ENCODE measurements around the gene CLCN5.
"Not testable (repeated sequence)": the region's sequence is repeated elsewhere in the genome, so short reads cannot be mapped to it uniquely, and the experiment has no call there.

CLCN5 gene

GRCh38 chrX:50025591-50025990 is 103.2 kb downstream of the CLCN5 start:
- not testable (repeated sequence) for H3K9ac ChIP-seq (ENCODE audit: low read length); H3K27ac ChIP-seq (ENCODE audit: low read depth, low read length); H3K4me1 ChIP-seq (ENCODE audit: control insufficient read depth, insufficient read depth, low read length); H3K36me3 ChIP-seq (ENCODE audit: control insufficient read depth, insufficient read depth, low read length); H3K4me3 ChIP-seq (ENCODE audit: low read length); H3K27me3 ChIP-seq (ENCODE audit: control insufficient read depth, insufficient read depth, low read length)

GRCh38 chrX:50035126-50035525 is 112.7 kb downstream of the CLCN5 start:
- H3K4me3 ChIP-seq (ENCODE audit: low read length), result no peak overlapping the region
- no peaks in the 10 kb centered on the region for H3K4me1 ChIP-seq (ENCODE audit: control insufficient read depth, insufficient read depth, low read length)
- no peaks in the 10 kb centered on the region for H3K27me3 ChIP-seq (ENCODE audit: control insufficient read depth, insufficient read depth, low read length)
- H3K36me3 ChIP-seq (ENCODE audit: control insufficient read depth, insufficient read depth, low read length), result no peaks in the 10 kb centered on the region
- no peak overlapping the region for H3K27ac ChIP-seq (ENCODE audit: low read depth, low read length)
- no peak overlapping the region for H3K9ac ChIP-seq (ENCODE audit: low read length)

GRCh38 chrX:50036426-50036825 is 114.0 kb downstream of the CLCN5 start:
- no peaks in the 10 kb centered on the region for H3K36me3 ChIP-seq (ENCODE audit: control insufficient read depth, insufficient read depth, low read length)
- no peak overlapping the region for H3K9ac ChIP-seq (ENCODE audit: low read length)
- H3K27me3 ChIP-seq (ENCODE audit: control insufficient read depth, insufficient read depth, low read length), result no peaks in the 10 kb centered on the region
- no peaks in the 10 kb centered on the region for H3K4me1 ChIP-seq (ENCODE audit: control insufficient read depth, insufficient read depth, low read length)
- no peak overlapping the region for H3K4me3 ChIP-seq (ENCODE audit: low read length)
- H3K27ac ChIP-seq (ENCODE audit: low read depth, low read length), result no peak overlapping the region

DNA sequence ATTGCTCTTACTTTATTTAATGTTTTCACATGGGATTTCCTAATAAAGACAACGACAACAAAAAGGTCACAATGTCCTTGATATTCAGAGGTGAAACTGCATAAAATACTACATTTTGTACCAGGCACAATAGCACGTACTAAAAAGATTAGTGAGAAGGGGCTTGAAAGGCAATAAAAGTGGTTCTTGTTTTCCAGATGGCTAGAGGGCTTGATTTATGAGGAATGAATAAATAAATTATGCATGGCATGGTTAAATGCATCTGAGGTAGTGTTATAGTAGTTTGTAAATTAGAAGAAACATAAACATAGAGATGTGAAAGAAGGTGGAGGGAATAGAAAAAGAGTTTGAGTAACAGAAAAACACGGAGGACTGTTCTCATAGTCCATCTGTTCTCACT is 123.4 kb downstream of the CLCN5 start:
- Histone ChIP-seq H3K36me3 (ENCODE audit: control insufficient read depth, insufficient read depth, low read length) (no peaks in the 10 kb centered on the region), H3K27me3 (ENCODE audit: control insufficient read depth, insufficient read depth, low read length) (no peaks in the 10 kb centered on the region), H3K27ac (ENCODE audit: low read depth, low read length) (no peak overlapping the region), H3K4me1 (ENCODE audit: control insufficient read depth, insufficient read depth, low read length) (no peaks in the 10 kb centered on the region), H3K9ac (ENCODE audit: low read length) (no peak overlapping the region), H3K4me3 (ENCODE audit: low read length) (no peak overlapping the region)

DNA sequence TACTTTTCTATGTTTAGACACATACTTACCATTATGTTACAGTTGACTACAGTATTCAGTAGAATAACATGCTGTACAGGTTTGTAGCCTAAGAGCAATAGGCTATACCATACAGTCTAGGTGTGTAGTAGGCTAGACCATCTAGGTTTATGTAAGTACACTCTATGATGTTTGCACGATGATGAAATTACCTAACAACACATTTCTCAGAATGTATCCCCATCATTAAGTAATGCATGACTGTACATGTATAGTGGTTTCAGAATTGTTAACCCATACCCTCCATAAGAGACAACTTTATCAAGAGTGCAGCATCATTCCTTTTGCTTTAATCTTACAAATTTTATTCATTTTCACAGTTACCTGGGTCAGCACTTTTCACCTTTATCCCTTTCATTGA is 126.8 kb downstream of the CLCN5 start:
- no peaks in the 10 kb centered on the region for H3K36me3 ChIP-seq (ENCODE audit: control insufficient read depth, insufficient read depth, low read length)
- H3K9ac ChIP-seq (ENCODE audit: low read length), result no peak overlapping the region
- no peak overlapping the region for H3K27ac ChIP-seq (ENCODE audit: low read depth, low read length)
- H3K4me1 ChIP-seq (ENCODE audit: control insufficient read depth, insufficient read depth, low read length), result no peaks in the 10 kb centered on the region
- no peak overlapping the region for H3K4me3 ChIP-seq (ENCODE audit: low read length)
- no peaks in the 10 kb centered on the region for H3K27me3 ChIP-seq (ENCODE audit: control insufficient read depth, insufficient read depth, low read length)

- Histone ChIP-seq H3K27ac (ENCODE audit: low read depth, low read length) (no peak overlapping the region), H3K4me1 (ENCODE audit: control insufficient read depth, insufficient read depth, low read length) (no peaks in the 10 kb centered on the region), H3K27me3 (ENCODE audit: control insufficient read depth, insufficient read depth, low read length) (no peaks in the 10 kb centered on the region), H3K36me3 (ENCODE audit: control insufficient read depth, insufficient read depth, low read length) (no peaks in the 10 kb centered on the region), H3K9ac (ENCODE audit: low read length) (no peak overlapping the region), H3K4me3 (ENCODE audit: low read length) (no peak overlapping the region)
These were observed 131.8 kb downstream of the CLCN5 start for GRCh38 chrX:50054147-50054546.

GRCh38 chrX:50066318-50066937 is 144.0 kb downstream of the CLCN5 start:
- Histone ChIP-seq H3K4me3 (ENCODE audit: low read length) (no peak overlapping the region), H3K4me1 (ENCODE audit: control insufficient read depth, insufficient read depth, low read length) (no peaks in the 10 kb centered on the region), H3K9ac (ENCODE audit: low read length) (no peak overlapping the region), H3K27ac (ENCODE audit: low read depth, low read length) (no peak overlapping the region), H3K36me3 (ENCODE audit: control insufficient read depth, insufficient read depth, low read length) (no peaks in the 10 kb centered on the region), H3K27me3 (ENCODE audit: control insufficient read depth, insufficient read depth, low read length) (no peaks in the 10 kb centered on the region)

GRCh38 chrX:50067435-50068284 is 145.3 kb downstream of the CLCN5 start:
- Histone ChIP-seq H3K9ac (ENCODE audit: low read length) (no peak overlapping the region), H3K4me1 (ENCODE audit: control insufficient read depth, insufficient read depth, low read length) (no peaks in the 10 kb centered on the region), H3K27me3 (ENCODE audit: control insufficient read depth, insufficient read depth, low read length) (no peaks in the 10 kb centered on the region), H3K36me3 (ENCODE audit: control insufficient read depth, insufficient read depth, low read length) (no peaks in the 10 kb centered on the region), H3K4me3 (ENCODE audit: low read length) (no peak overlapping the region), H3K27ac (ENCODE audit: low read depth, low read length) (no peak overlapping the region)

DNA sequence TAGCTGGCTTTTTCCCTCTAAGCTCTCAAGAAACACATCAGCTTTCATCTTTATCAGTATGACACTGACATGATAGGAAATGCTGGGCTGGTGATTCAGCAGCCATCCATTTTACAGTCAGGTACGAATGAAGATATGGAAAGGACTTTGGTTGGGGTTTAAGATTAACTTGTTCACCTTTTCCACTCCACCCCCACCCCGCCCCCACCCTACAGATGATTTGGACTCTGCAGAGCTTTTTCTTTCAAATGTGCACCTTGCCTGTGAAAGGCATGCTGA is 145.8 kb downstream of the CLCN5 start:
- no peak overlapping the region for H3K4me3 ChIP-seq (ENCODE audit: low read length)
- no peaks in the 10 kb centered on the region for H3K4me1 ChIP-seq (ENCODE audit: control insufficient read depth, insufficient read depth, low read length)
- no peaks in the 10 kb centered on the region for H3K36me3 ChIP-seq (ENCODE audit: control insufficient read depth, insufficient read depth, low read length)
- H3K27me3 ChIP-seq (ENCODE audit: control insufficient read depth, insufficient read depth, low read length), result no peaks in the 10 kb centered on the region
- H3K9ac ChIP-seq (ENCODE audit: low read length), result no peak overlapping the region
- no peak overlapping the region for H3K27ac ChIP-seq (ENCODE audit: low read depth, low read length)

GRCh38 chrX:50068893-50069292 is 146.5 kb downstream of the CLCN5 start:
- H3K27ac ChIP-seq (ENCODE audit: low read depth, low read length), result no peak overlapping the region
- H3K9ac ChIP-seq (ENCODE audit: low read length), result no peak overlapping the region
- no peak overlapping the region for H3K4me3 ChIP-seq (ENCODE audit: low read length)
- H3K36me3 ChIP-seq (ENCODE audit: control insufficient read depth, insufficient read depth, low read length), result no peaks in the 10 kb centered on the region
- no peaks in the 10 kb centered on the region for H3K4me1 ChIP-seq (ENCODE audit: control insufficient read depth, insufficient read depth, low read length)
- H3K27me3 ChIP-seq (ENCODE audit: control insufficient read depth, insufficient read depth, low read length), result no peaks in the 10 kb centered on the region

- Histone ChIP-seq H3K36me3 (ENCODE audit: control insufficient read depth, insufficient read depth, low read length) (no peaks in the 10 kb centered on the region), H3K4me1 (ENCODE audit: control insufficient read depth, insufficient read depth, low read length) (no peaks in the 10 kb centered on the region), H3K4me3 (ENCODE audit: low read length) (no peak overlapping the region), H3K27ac (ENCODE audit: low read depth, low read length) (no peak overlapping the region), H3K27me3 (ENCODE audit: control insufficient read depth, insufficient read depth, low read length) (no peaks in the 10 kb centered on the region), H3K9ac (ENCODE audit: low read length) (no peak overlapping the region)
These were observed 149.1 kb downstream of the CLCN5 start for GRCh38 chrX:50071494-50071893.

DNA sequence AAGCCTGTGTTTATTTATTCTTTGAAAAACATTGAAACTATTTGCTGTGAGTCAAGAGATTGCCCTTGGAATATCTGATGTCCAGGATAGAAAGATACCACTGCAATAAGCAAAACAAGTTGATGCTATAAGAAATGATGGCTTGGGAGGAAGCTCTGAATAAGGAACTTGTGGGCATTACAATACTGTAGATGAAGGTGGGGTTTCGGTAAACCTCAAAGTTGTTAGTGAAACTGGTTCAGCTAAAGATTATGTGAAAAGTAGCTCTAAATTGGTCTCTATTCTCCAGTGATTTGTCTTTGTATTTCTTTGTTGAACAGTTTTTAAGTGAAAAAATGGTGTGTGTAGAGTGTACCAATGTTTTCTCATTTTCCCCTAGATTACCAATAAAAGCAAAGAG is 149.7 kb downstream of the CLCN5 start:
- H3K9ac ChIP-seq (ENCODE audit: low read length), result no peak overlapping the region
- no peaks in the 10 kb centered on the region for H3K36me3 ChIP-seq (ENCODE audit: control insufficient read depth, insufficient read depth, low read length)
- no peak overlapping the region for H3K4me3 ChIP-seq (ENCODE audit: low read length)
- H3K4me1 ChIP-seq (ENCODE audit: control insufficient read depth, insufficient read depth, low read length), result no peaks in the 10 kb centered on the region
- H3K27ac ChIP-seq (ENCODE audit: low read depth, low read length), result no peak overlapping the region
- H3K27me3 ChIP-seq (ENCODE audit: control insufficient read depth, insufficient read depth, low read length), result no peaks in the 10 kb centered on the region

DNA sequence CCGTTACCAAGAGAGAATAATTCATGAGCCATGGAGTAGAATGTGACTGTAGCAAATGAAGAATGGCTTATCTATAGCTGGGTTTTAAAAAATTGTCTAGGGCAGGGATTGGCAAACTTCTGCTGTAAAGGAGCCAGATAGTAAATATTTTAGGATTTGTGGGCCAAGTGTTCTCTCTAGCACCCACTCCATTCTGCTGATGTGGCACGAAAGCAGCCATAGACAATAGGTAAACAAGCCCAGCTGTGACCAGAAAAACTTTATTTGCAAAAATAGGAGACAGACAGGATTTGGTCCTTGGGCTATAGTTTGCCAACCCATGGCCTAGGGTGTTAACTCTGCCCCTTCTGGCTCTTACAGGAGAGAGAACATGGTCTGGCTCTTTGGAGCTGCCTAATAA is 151.2 kb downstream of the CLCN5 start:
- no peak overlapping the region for H3K9ac ChIP-seq (ENCODE audit: low read length)
- no peaks in the 10 kb centered on the region for H3K36me3 ChIP-seq (ENCODE audit: control insufficient read depth, insufficient read depth, low read length)
- H3K4me3 ChIP-seq (ENCODE audit: low read length), result no peak overlapping the region
- no peaks in the 10 kb centered on the region for H3K4me1 ChIP-seq (ENCODE audit: control insufficient read depth, insufficient read depth, low read length)
- H3K27me3 ChIP-seq (ENCODE audit: control insufficient read depth, insufficient read depth, low read length), result no peaks in the 10 kb centered on the region
- no peak overlapping the region for H3K27ac ChIP-seq (ENCODE audit: low read depth, low read length)

Data from rectal smooth muscle tissue (tissue), 1 donor.